Neuronal stem cell (in vitro differentiated cells): ENCODE measurements around the gene SCGN.

ENCODE experiments used
- DNase-seq: peaks from one replicate; pipeline ENCODE4 v3.0.0-alpha.2; 2013; ENCODE audit warnings: low spot score
- H2AFZ ChIP-seq: one replicate; pipeline ENCODE4 v1.6.1; 2013; ENCODE audit warnings: mild to moderate bottlenecking, low read length, inconsistent platforms
- H2AK5ac ChIP-seq: 2 replicates; pipeline ENCODE4 v1.6.1; 2013; ENCODE audit warnings: low read depth, mild to moderate bottlenecking, inconsistent platforms, low read length, moderate library complexity, mixed read lengths
- H2BK120ac ChIP-seq: 2 replicates; pipeline ENCODE4 v1.6.1; 2013; ENCODE audit warnings: low read depth, mild to moderate bottlenecking, inconsistent platforms, low read length, moderate library complexity, mixed read lengths
- H2BK12ac ChIP-seq: one replicate; pipeline ENCODE4 v1.6.1; 2013; ENCODE audit warnings: low read length, inconsistent platforms
- H2BK15ac ChIP-seq: 2 replicates; pipeline ENCODE4 v1.6.1; 2013; ENCODE audit warnings: mild to moderate bottlenecking, low read length, inconsistent platforms, mixed read lengths
- H2BK5ac ChIP-seq: one replicate; pipeline ENCODE4 v1.6.1; 2013; ENCODE audit warnings: inconsistent platforms, mild to moderate bottlenecking, low read length, moderate library complexity
- H3K14ac ChIP-seq: one replicate; pipeline ENCODE4 v1.6.1; 2013; ENCODE audit warnings: low read length, inconsistent platforms
- H3K18ac ChIP-seq: 2 replicates; pipeline ENCODE4 v1.6.1; 2013; ENCODE audit warnings: low read length, inconsistent platforms
- H3K23ac ChIP-seq: 2 replicates; pipeline ENCODE4 v1.6.1; 2013; ENCODE audit warnings: low read depth, mild to moderate bottlenecking, mixed read lengths, low read length, inconsistent platforms; ENCODE audit not compliant: poor library complexity
- H3K27ac ChIP-seq: replicated peaks from 3 replicates; pipeline ENCODE4 v1.5.1; 2013; ENCODE audit warnings: low read length, inconsistent platforms
- H3K27me3 ChIP-seq, 3 experiments: 2 replicates each; pipeline ENCODE4 v1.6.1; 2013; ENCODE audit warnings: low read length in 3 of 3, mild to moderate bottlenecking in 2 of 3, inconsistent platforms in 1 of 3, low read depth in 1 of 3, mixed read lengths in 1 of 3, moderate library complexity in 1 of 3; ENCODE audit not compliant: control insufficient read depth in 3 of 3, insufficient read depth in 3 of 3
- H3K36me3 ChIP-seq, 2 donors: replicated peaks in 1 of 2; 2 replicates each; pipeline ENCODE4 v1.6.1; 2013; ENCODE audit warnings: low read length in 2 of 2; ENCODE audit not compliant: control insufficient read depth in 2 of 2, insufficient read depth in 2 of 2
- H3K4ac ChIP-seq: 2 replicates; pipeline ENCODE4 v1.6.1; 2013; ENCODE audit warnings: inconsistent platforms, mild to moderate bottlenecking, low read length, moderate library complexity
- H3K4me1 ChIP-seq, 2 donors: 1 replicate in 1 of 2; 2 replicates in 1 of 2; pipeline ENCODE4 v1.6.1; 2013; ENCODE audit warnings: low read length in 2 of 2, low read depth in 1 of 2; ENCODE audit not compliant: control insufficient read depth in 2 of 2, insufficient read depth in 1 of 2
- H3K4me2 ChIP-seq: one replicate; pipeline ENCODE4 v1.6.1; 2013; ENCODE audit warnings: mild to moderate bottlenecking, low read length, inconsistent platforms; ENCODE audit not compliant: insufficient read depth, poor library complexity, severe bottlenecking
- H3K4me3 ChIP-seq, 2 donors: 2 replicates each; pipeline ENCODE4 v1.5.1; 2013; ENCODE audit warnings: low read length in 2 of 2, mild to moderate bottlenecking in 2 of 2, inconsistent platforms in 1 of 2, moderate library complexity in 1 of 2
- H3K79me1 ChIP-seq: one replicate; pipeline ENCODE4 v1.6.1; 2013; ENCODE audit warnings: low read depth, mild to moderate bottlenecking, inconsistent platforms, low read length, moderate library complexity
- H3K9ac ChIP-seq: one replicate; pipeline ENCODE4 v1.6.1; 2013; ENCODE audit warnings: mild to moderate bottlenecking, low read depth, low read length, inconsistent platforms; ENCODE audit not compliant: poor library complexity
- H3K9me3 ChIP-seq, 2 donors: replicated peaks in 1 of 2; 2 replicates each; pipeline versions ENCODE3 to v1.6.1; 2013; ENCODE audit warnings: low read length in 2 of 2, mild to moderate bottlenecking in 2 of 2, inconsistent platforms in 1 of 2, low read depth in 1 of 2, mixed read lengths in 1 of 2, moderate library complexity in 1 of 2; ENCODE audit not compliant: control insufficient read depth in 2 of 2, insufficient read depth in 1 of 2
- H4K8ac ChIP-seq: one replicate; pipeline ENCODE4 v1.6.1; 2013; ENCODE audit warnings: low read depth, mild to moderate bottlenecking, inconsistent platforms, low read length, moderate library complexity
- H4K91ac ChIP-seq: one replicate; pipeline ENCODE4 v1.6.1; 2013; ENCODE audit warnings: low read length, low read depth, mild to moderate bottlenecking, inconsistent platforms; ENCODE audit not compliant: poor library complexity
- WGBS, 2 donors: extraction: QIAGEN DNeasy Blood & Tissue Kit; methylation state at CpG; one replicate each; pipeline ENCODE4 v1.1.7; 2013; ENCODE audit warnings: missing lambda C conversion rate in 2 of 2, mixed read lengths in 1 of 2; ENCODE audit not compliant: insufficient read length in 2 of 2, insufficient replicate concordance in 1 of 2; ENCODE audit errors: extremely low coverage in 2 of 2; 5-methylcytosine and 5-hydroxymethylcytosine counted together

The SCGN gene

GRCh38 chr6:25685896-25686295, 33.9 kb downstream of the SCGN start:
- no peak overlapping the region for H2BK5ac ChIP-seq
- no peak overlapping the region for H3K4ac ChIP-seq
- no peak overlapping the region for H2BK120ac ChIP-seq
- H3K27me3 ChIP-seq: no peaks in the 10 kb centered on the region
- H2AFZ ChIP-seq: no peak overlapping the region
- no peak overlapping the region for H3K14ac ChIP-seq
- no CpG with 5 or more reads among the region's 5 CpGs for WGBS, 2 donors
- no peaks in the 10 kb centered on the region for H3K36me3 ChIP-seq
- no peaks in the 10 kb centered on the region for H3K9me3 ChIP-seq
- H3K79me1 ChIP-seq: no peaks in the 10 kb centered on the region
- no peak overlapping the region for H3K18ac ChIP-seq
- no peak overlapping the region for H4K91ac ChIP-seq
- H3K9ac ChIP-seq: no peak overlapping the region
- H2BK12ac ChIP-seq: no peak overlapping the region
- H3K4me1 ChIP-seq: no peaks in the 10 kb centered on the region
- DNase-seq: no peak
- H3K27ac ChIP-seq: no peak overlapping the region
- no peak overlapping the region for H2BK15ac ChIP-seq
- no peak overlapping the region for H3K23ac ChIP-seq
- H3K4me2 ChIP-seq: no peak overlapping the region
- no peak overlapping the region for H3K4me3 ChIP-seq
- H4K8ac ChIP-seq: no peak overlapping the region
- H2AK5ac ChIP-seq: no peak overlapping the region

GRCh38 chr6:25686856-25687255, 34.8 kb downstream of the SCGN start:
- no peak overlapping the region for H2BK5ac ChIP-seq
- H3K4me2 ChIP-seq: no peak overlapping the region
- no peak overlapping the region for H3K18ac ChIP-seq
- no peak overlapping the region for H3K23ac ChIP-seq
- no peak overlapping the region for H2AK5ac ChIP-seq
- H2BK15ac ChIP-seq: no peak overlapping the region
- H2AFZ ChIP-seq: no peak overlapping the region
- H3K4ac ChIP-seq: no peak overlapping the region
- H3K4me1 ChIP-seq: peaks cover 0 to 2% of the 10 kb centered on the region in 2 donors
- H3K4me3 ChIP-seq: no peak overlapping the region
- no peak overlapping the region for H2BK120ac ChIP-seq
- no peak overlapping the region for H2BK12ac ChIP-seq
- no peaks in the 10 kb centered on the region for H3K79me1 ChIP-seq
- H3K14ac ChIP-seq: no peak overlapping the region
- H3K27me3 ChIP-seq: peaks cover 0 to 6% (median 0%) of the 10 kb centered on the region in 3 experiments
- no peak overlapping the region for H3K27ac ChIP-seq
- no peaks in the 10 kb centered on the region for H3K9me3 ChIP-seq
- H3K9ac ChIP-seq: no peak overlapping the region
- no peak overlapping the region for H4K8ac ChIP-seq
- H3K36me3 ChIP-seq: no peaks in the 10 kb centered on the region
- DNase-seq: no peak
- H4K91ac ChIP-seq: no peak overlapping the region

GRCh38 chr6:25689966-25690365, 38.0 kb downstream of the SCGN start:
- Histone ChIP-seq H2BK120ac (no peak overlapping the region), H2BK5ac (no peak overlapping the region), H3K4ac (no peak overlapping the region), H3K14ac (no peak overlapping the region), H2AFZ (no peak overlapping the region), H3K4me1 (peaks cover 0 to 6% of the 10 kb centered on the region in 2 donors), H3K4me2 (no peak overlapping the region), H4K8ac (no peak overlapping the region), H4K91ac (no peak overlapping the region), H2AK5ac (no peak overlapping the region), H3K23ac (no peak overlapping the region), H3K4me3 (no peak overlapping the region), H3K27me3 (peaks cover 0 to 8% (median 0%) of the 10 kb centered on the region in 3 experiments), H3K27ac (no peak overlapping the region), H2BK15ac (no peak overlapping the region), H3K79me1 (no peaks in the 10 kb centered on the region), H3K36me3 (no peaks in the 10 kb centered on the region), H3K18ac (no peak overlapping the region), H2BK12ac (no peak overlapping the region), H3K9ac (no peak overlapping the region), H3K9me3 (no peaks in the 10 kb centered on the region)
- no peak for DNase-seq
- no CpG with 5 or more reads among the region's 1 CpG for WGBS, 2 donors

GRCh38 chr6:25691894-25692293, 39.9 kb downstream of the SCGN start:
- Histone ChIP-seq H3K27ac (no peak overlapping the region), H3K79me1 (no peaks in the 10 kb centered on the region), H3K4ac (no peak overlapping the region), H2AK5ac (no peak overlapping the region), H2BK12ac (no peak overlapping the region), H3K36me3 (no peaks in the 10 kb centered on the region), H3K4me3 (no peak overlapping the region), H2BK5ac (no peak overlapping the region), H4K8ac (no peak overlapping the region), H2BK15ac (no peak overlapping the region), H3K9ac (no peak overlapping the region), H2AFZ (no peak overlapping the region), H3K27me3 (peaks cover 0 to 8% (median 0%) of the 10 kb centered on the region in 3 experiments), H3K14ac (no peak overlapping the region), H3K4me2 (no peak overlapping the region), H4K91ac (no peak overlapping the region), H3K23ac (no peak overlapping the region), H3K4me1 (peaks cover 0 to 6% of the 10 kb centered on the region in 2 donors), H2BK120ac (no peak overlapping the region), H3K9me3 (no peaks in the 10 kb centered on the region), H3K18ac (no peak overlapping the region)
- no peak for DNase-seq
- no CpG with 5 or more reads among the region's 3 CpGs for WGBS, 2 donors
